ENCODE results near the gene RNF4.

Gene RNF4

DNA sequence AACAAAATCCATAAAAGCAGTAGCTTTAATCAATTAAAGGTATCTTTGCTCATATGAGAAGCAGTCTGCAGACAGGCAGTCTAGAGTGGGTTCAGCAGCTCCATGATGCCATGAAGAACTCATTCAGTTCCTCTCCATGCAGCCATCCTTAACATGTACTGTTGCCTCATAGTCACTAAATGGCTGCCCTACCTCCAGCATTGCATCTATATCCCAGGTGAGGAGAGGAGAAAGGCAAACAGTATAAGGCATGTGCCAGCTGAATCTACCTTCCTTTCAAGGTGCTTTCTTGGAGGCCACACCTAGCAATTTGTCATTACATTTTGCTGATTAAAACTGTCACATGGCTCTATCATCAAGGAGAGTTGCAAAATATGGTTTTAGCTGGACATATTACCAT is 36.9 kb upstream of the RNF4 start:
- peaks cover 3% of the 10 kb centered on the region for H3K27me3 ChIP-seq (replicated peaks)
- H3K36me3 ChIP-seq (replicated peaks), result no peaks in the 10 kb centered on the region
- H3K4me3 ChIP-seq (ENCODE audit: low read depth, low read length), result no peak overlapping the region
- TF ChIP-seq, protein P1, sequence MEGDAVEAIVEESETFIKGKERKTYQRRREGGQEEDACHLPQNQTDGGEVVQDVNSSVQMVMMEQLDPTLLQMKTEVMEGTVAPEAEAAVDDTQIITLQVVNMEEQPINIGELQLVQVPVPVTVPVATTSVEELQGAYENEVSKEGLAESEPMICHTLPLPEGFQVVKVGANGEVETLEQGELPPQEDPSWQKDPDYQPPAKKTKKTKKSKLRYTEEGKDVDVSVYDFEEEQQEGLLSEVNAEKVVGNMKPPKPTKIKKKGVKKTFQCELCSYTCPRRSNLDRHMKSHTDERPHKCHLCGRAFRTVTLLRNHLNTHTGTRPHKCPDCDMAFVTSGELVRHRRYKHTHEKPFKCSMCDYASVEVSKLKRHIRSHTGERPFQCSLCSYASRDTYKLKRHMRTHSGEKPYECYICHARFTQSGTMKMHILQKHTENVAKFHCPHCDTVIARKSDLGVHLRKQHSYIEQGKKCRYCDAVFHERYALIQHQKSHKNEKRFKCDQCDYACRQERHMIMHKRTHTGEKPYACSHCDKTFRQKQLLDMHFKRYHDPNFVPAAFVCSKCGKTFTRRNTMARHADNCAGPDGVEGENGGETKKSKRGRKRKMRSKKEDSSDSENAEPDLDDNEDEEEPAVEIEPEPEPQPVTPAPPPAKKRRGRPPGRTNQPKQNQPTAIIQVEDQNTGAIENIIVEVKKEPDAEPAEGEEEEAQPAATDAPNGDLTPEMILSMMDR (IDR thresholded peaks at IDR 0.05; ENCODE audit: low read depth, low read length, missing control alignments), result no peak
- DNase-seq, result no peak
- in situ Hi-C loops (cut with HindIII; ENCODE audit: low pct_ligation_motif_present, low sequenced_read_pairs), result no loop called here
- H3K27ac ChIP-seq, result no peak overlapping the region

DNA sequence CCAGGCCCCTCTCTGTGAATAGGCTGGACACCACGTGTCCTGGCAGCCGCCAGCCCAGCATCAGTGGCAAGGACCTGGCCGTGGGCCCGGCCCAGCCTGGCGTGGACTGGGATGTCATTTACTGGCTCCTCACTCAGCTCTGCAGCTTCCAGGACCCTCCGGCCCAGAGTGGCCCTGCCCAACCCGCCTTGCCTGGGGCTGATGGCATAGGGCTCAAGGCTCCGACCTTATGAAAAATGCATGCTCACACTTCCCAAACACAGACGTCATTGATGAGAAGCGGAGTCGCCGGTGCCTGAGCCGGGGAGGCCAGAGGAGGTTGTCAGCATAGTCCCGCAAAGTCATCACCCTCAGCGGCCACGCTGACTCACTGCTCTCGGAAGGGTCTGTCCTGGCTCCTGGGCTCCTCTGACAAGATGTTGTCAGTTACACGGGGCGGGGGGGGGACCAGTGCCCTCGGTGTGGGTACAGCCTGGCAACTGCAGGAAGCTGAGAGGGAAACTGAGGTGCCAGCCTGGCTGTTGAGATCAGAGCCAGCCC is 35.8 kb upstream of the RNF4 start:
- DNase-seq, result peak; percentile 72
- TF ChIP-seq, protein P1 (IDR thresholded peaks at IDR 0.05; ENCODE audit: low read depth, low read length, missing control alignments), result no peak
- no peak overlapping the region for H3K27ac ChIP-seq
- H3K36me3 ChIP-seq (replicated peaks), result no peaks in the 10 kb centered on the region
- H3K27me3 ChIP-seq (replicated peaks), result peaks cover 3% of the 10 kb centered on the region
- in situ Hi-C loops (cut with HindIII; ENCODE audit: low pct_ligation_motif_present, low sequenced_read_pairs), result no loop called here
- H3K4me3 ChIP-seq (ENCODE audit: low read depth, low read length), result no peak overlapping the region

DNA sequence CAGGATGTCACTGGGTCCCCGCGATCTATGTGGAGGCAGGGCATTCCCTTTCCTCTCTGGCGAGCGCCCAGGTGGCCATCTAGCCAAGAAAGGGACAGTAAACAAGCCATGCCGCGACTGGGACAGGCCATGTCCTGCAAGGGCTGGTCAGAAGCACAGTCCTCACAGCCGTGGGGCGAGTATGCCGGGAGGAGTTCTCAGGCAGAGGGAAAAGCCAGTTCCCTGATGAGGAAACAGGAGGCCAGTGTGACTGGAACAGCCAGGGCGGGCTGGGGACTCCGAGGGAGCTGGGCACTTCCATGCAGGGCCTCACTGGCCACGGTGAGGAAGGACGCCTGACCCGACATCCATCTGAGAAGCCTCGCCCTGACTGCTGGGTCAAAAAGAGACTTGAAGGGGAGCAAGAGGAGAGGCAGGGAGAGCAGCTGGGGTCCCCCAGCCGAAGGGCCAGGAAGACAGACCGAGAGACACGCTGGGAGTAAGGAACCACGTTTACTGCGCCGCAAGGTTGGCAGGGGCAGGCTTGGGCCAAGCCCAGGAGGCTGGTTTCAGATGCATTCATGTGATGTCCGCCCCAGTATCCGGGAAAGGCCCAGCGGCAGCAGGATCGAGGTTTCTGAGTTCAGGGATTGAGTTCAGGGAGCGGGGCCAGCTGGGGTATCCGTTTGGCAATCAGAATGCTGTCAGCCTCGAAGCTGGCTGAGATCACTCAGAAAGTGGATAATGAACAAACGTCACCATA is 35.1 kb upstream of the RNF4 start:
- TF ChIP-seq, protein P1 (IDR thresholded peaks at IDR 0.05; ENCODE audit: low read depth, low read length, missing control alignments), result no peak
- Histone ChIP-seq H3K27ac (no peak overlapping the region), H3K36me3 (replicated peaks) (no peaks in the 10 kb centered on the region), H3K27me3 (replicated peaks) (peaks cover 3% of the 10 kb centered on the region), H3K4me3 (ENCODE audit: low read depth, low read length) (no peak overlapping the region)
- DNase-seq, result no peak
- in situ Hi-C loops (cut with HindIII; ENCODE audit: low pct_ligation_motif_present, low sequenced_read_pairs), result no loop called here

DNA sequence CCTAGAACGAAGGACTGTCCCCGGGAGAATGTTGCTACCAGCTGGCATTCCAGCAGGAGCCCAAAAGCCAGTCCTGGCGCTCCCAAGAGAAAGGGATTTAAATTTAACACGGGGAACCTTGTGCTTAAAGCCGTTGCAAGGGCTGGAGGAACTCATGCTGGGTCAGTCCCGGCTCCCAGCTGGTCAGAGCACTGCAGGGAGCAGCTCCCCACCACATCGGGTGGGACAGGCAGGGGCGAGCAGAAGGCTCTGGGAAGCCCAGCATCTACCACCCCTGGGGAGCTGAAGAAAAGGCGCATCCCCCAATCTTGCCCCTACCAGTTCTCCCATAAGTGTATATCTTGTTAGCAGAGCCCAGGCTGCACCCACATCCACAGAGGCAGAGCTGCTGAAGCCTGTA is 34.5 kb upstream of the RNF4 start:
- TF ChIP-seq, protein P1 (IDR thresholded peaks at IDR 0.05; ENCODE audit: low read depth, low read length, missing control alignments), result no peak
- no peak overlapping the region for H3K27ac ChIP-seq
- no peak for DNase-seq
- in situ Hi-C loops (cut with HindIII; ENCODE audit: low pct_ligation_motif_present, low sequenced_read_pairs), result no loop called here
- H3K27me3 ChIP-seq (replicated peaks), result peaks cover 3% of the 10 kb centered on the region
- no peak overlapping the region for H3K4me3 ChIP-seq (ENCODE audit: low read depth, low read length)
- H3K36me3 ChIP-seq (replicated peaks), result no peaks in the 10 kb centered on the region

DNA sequence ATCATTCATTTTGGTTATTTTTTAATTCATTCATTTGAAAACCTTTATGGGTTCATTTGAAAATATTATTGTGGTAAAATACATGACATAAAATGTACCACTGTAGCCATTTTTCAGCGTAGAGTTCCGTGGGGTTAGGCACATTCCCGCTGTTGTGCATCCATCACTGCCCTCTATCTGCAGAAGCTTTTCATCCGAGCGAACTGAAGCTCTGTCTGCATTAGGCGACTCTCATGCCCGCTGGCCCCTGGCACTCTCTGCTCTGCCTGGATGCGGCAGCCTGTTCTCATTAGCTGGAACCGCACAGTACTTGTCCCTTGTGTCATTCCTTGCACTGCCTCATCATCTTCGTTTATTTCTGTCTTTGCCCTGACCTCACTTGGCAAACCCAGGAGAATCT is 32.6 kb upstream of the RNF4 start:
- Histone ChIP-seq H3K27ac (no peak overlapping the region), H3K4me3 (ENCODE audit: low read depth, low read length) (no peak overlapping the region), H3K27me3 (replicated peaks) (peaks cover 3% of the 10 kb centered on the region), H3K36me3 (replicated peaks) (no peaks in the 10 kb centered on the region)
- DNase-seq, result no peak
- in situ Hi-C loops (cut with HindIII; ENCODE audit: low pct_ligation_motif_present, low sequenced_read_pairs), result no loop called here
- TF ChIP-seq, protein P1 (IDR thresholded peaks at IDR 0.05; ENCODE audit: low read depth, low read length, missing control alignments), result peak; percentile 60
